ENCODE data around the gene SORCS2. TPM values are rescaled to one million over a fixed set of nuclear protein-coding genes. Genes with fewer than 3 reads are reported as not detected.

The SORCS2 gene
- total RNA-seq, 1 donor from 2014 or later: 3.1 TPM

- H3K27ac ChIP-seq (ENCODE audit: low read depth, low read length): no peak overlapping the region
- H3K27me3 ChIP-seq (ENCODE audit: control insufficient read depth in 3 of 3, insufficient read depth in 3 of 3, low read length in 3 of 3): peaks cover 0 to 23% (median 15%) of the 10 kb centered on the region in 3 donors
- no peaks in the 10 kb centered on the region for H3K36me3 ChIP-seq (ENCODE audit: control insufficient read depth in 3 of 3, insufficient read depth in 3 of 3, low read length in 3 of 3)
- peaks cover 0 to 10% (median 0%) of the 10 kb centered on the region in 3 donors for H3K4me1 ChIP-seq (ENCODE audit: control insufficient read depth in 3 of 3, insufficient read depth in 3 of 3, low read length in 3 of 3)
- H3K9me3 ChIP-seq (ENCODE audit: control insufficient read depth in 3 of 3, low read length in 3 of 3): no peaks in the 10 kb centered on the region
- H3K4me3 ChIP-seq (ENCODE audit: low read length in 3 of 3): no peak overlapping the region
- no peak overlapping the region for H3K9ac ChIP-seq (ENCODE audit: low read depth in 1 of 3, low read length in 3 of 3)
These were observed 232.3 kb downstream of the SORCS2 start for GRCh38 chr4:7424553-7425111.

- Histone ChIP-seq H3K27ac (ENCODE audit: low read depth, low read length) (no peak overlapping the region), H3K36me3 (ENCODE audit: control insufficient read depth in 3 of 3, insufficient read depth in 3 of 3, low read length in 3 of 3) (no peaks in the 10 kb centered on the region), H3K4me3 (ENCODE audit: low read length in 3 of 3) (no peak overlapping the region), H3K4me1 (ENCODE audit: control insufficient read depth in 3 of 3, insufficient read depth in 3 of 3, low read length in 3 of 3) (peaks cover 0 to 7% (median 0%) of the 10 kb centered on the region in 3 donors), H3K9ac (ENCODE audit: low read depth in 1 of 3, low read length in 3 of 3) (no peak overlapping the region), H3K9me3 (ENCODE audit: control insufficient read depth in 3 of 3, low read length in 3 of 3) (no peaks in the 10 kb centered on the region), H3K27me3 (ENCODE audit: control insufficient read depth in 3 of 3, insufficient read depth in 3 of 3, low read length in 3 of 3) (peaks cover 0 to 23% (median 12%) of the 10 kb centered on the region in 3 donors)
These were observed 232.8 kb downstream of the SORCS2 start for GRCh38 chr4:7425124-7425523.

- peaks cover 0 to under 1% (median 0%) of the 10 kb centered on the region in 3 donors for H3K4me1 ChIP-seq (ENCODE audit: control insufficient read depth in 3 of 3, insufficient read depth in 3 of 3, low read length in 3 of 3)
These were observed 233.5 kb downstream of the SORCS2 start for GRCh38 chr4:7425591-7426468.

GRCh38 chr4:7426525-7427171 is 234.3 kb downstream of the SORCS2 start:
- Histone ChIP-seq H3K4me1 (ENCODE audit: control insufficient read depth in 3 of 3, insufficient read depth in 3 of 3, low read length in 3 of 3) (no peaks in the 10 kb centered on the region), H3K36me3 (ENCODE audit: control insufficient read depth in 3 of 3, insufficient read depth in 3 of 3, low read length in 3 of 3) (no peaks in the 10 kb centered on the region), H3K9ac (ENCODE audit: low read depth in 1 of 3, low read length in 3 of 3) (no peak overlapping the region), H3K9me3 (ENCODE audit: control insufficient read depth in 3 of 3, low read length in 3 of 3) (no peaks in the 10 kb centered on the region), H3K27ac (ENCODE audit: low read depth, low read length) (no peak overlapping the region), H3K27me3 (ENCODE audit: control insufficient read depth in 3 of 3, insufficient read depth in 3 of 3, low read length in 3 of 3) (peaks cover 0 to 14% (median 3%) of the 10 kb centered on the region in 3 donors), H3K4me3 (ENCODE audit: low read length in 3 of 3) (no peak overlapping the region)

More at GRCh38 chr4:7425591-7426468, 233.5 kb downstream of the SORCS2 start:
- Histone ChIP-seq H3K9ac (ENCODE audit: low read depth in 1 of 3, low read length in 3 of 3) (no peak overlapping the region), H3K9me3 (ENCODE audit: control insufficient read depth in 3 of 3, low read length in 3 of 3) (no peaks in the 10 kb centered on the region), H3K4me3 (ENCODE audit: low read length in 3 of 3) (no peak overlapping the region), H3K27me3 (ENCODE audit: control insufficient read depth in 3 of 3, insufficient read depth in 3 of 3, low read length in 3 of 3) (peaks cover 0 to 21% (median 9%) of the 10 kb centered on the region in 3 donors), H3K27ac (ENCODE audit: low read depth, low read length) (no peak overlapping the region), H3K36me3 (ENCODE audit: control insufficient read depth in 3 of 3, insufficient read depth in 3 of 3, low read length in 3 of 3) (no peaks in the 10 kb centered on the region)

GRCh38 chr4:7427361-7427760 is 235.0 kb downstream of the SORCS2 start:
- Histone ChIP-seq H3K9ac (ENCODE audit: low read depth in 1 of 3, low read length in 3 of 3) (no peak overlapping the region), H3K27ac (ENCODE audit: low read depth, low read length) (no peak overlapping the region), H3K4me3 (ENCODE audit: low read length in 3 of 3) (no peak overlapping the region), H3K36me3 (ENCODE audit: control insufficient read depth in 3 of 3, insufficient read depth in 3 of 3, low read length in 3 of 3) (no peaks in the 10 kb centered on the region), H3K9me3 (ENCODE audit: control insufficient read depth in 3 of 3, low read length in 3 of 3) (no peaks in the 10 kb centered on the region), H3K27me3 (ENCODE audit: control insufficient read depth in 3 of 3, insufficient read depth in 3 of 3, low read length in 3 of 3) (peaks cover 0 to 11% (median under 1%) of the 10 kb centered on the region in 3 donors), H3K4me1 (ENCODE audit: control insufficient read depth in 3 of 3, insufficient read depth in 3 of 3, low read length in 3 of 3) (no peaks in the 10 kb centered on the region)

GRCh38 chr4:7427831-7428260 is 235.5 kb downstream of the SORCS2 start:
- Histone ChIP-seq H3K9ac (ENCODE audit: low read depth in 1 of 3, low read length in 3 of 3) (no peak overlapping the region), H3K9me3 (ENCODE audit: control insufficient read depth in 3 of 3, low read length in 3 of 3) (no peaks in the 10 kb centered on the region), H3K4me3 (ENCODE audit: low read length in 3 of 3) (no peak overlapping the region), H3K36me3 (ENCODE audit: control insufficient read depth in 3 of 3, insufficient read depth in 3 of 3, low read length in 3 of 3) (no peaks in the 10 kb centered on the region), H3K27ac (ENCODE audit: low read depth, low read length) (no peak overlapping the region), H3K4me1 (ENCODE audit: control insufficient read depth in 3 of 3, insufficient read depth in 3 of 3, low read length in 3 of 3) (no peaks in the 10 kb centered on the region), H3K27me3 (ENCODE audit: control insufficient read depth in 3 of 3, insufficient read depth in 3 of 3, low read length in 3 of 3) (peaks cover 0 to 11% (median 0%) of the 10 kb centered on the region in 3 donors)

- peaks cover 0 to 11% (median 0%) of the 10 kb centered on the region in 3 donors for H3K27me3 ChIP-seq (ENCODE audit: control insufficient read depth in 3 of 3, insufficient read depth in 3 of 3, low read length in 3 of 3)
- H3K4me3 ChIP-seq (ENCODE audit: low read length in 3 of 3): no peak overlapping the region
- H3K27ac ChIP-seq (ENCODE audit: low read depth, low read length): no peak overlapping the region
- no peaks in the 10 kb centered on the region for H3K9me3 ChIP-seq (ENCODE audit: control insufficient read depth in 3 of 3, low read length in 3 of 3)
- H3K9ac ChIP-seq (ENCODE audit: low read depth in 1 of 3, low read length in 3 of 3): no peak overlapping the region
- H3K36me3 ChIP-seq (ENCODE audit: control insufficient read depth in 3 of 3, insufficient read depth in 3 of 3, low read length in 3 of 3): no peaks in the 10 kb centered on the region
- H3K4me1 ChIP-seq (ENCODE audit: control insufficient read depth in 3 of 3, insufficient read depth in 3 of 3, low read length in 3 of 3): no peaks in the 10 kb centered on the region
These were observed 236.1 kb downstream of the SORCS2 start for GRCh38 chr4:7428261-7429068.

- no peak overlapping the region for H3K27ac ChIP-seq (ENCODE audit: low read depth, low read length)
- H3K9ac ChIP-seq (ENCODE audit: low read depth in 1 of 3, low read length in 3 of 3): no peak overlapping the region
- no peaks in the 10 kb centered on the region for H3K36me3 ChIP-seq (ENCODE audit: control insufficient read depth in 3 of 3, insufficient read depth in 3 of 3, low read length in 3 of 3)
- no peak overlapping the region for H3K4me3 ChIP-seq (ENCODE audit: low read length in 3 of 3)
- H3K9me3 ChIP-seq (ENCODE audit: control insufficient read depth in 3 of 3, low read length in 3 of 3): no peaks in the 10 kb centered on the region
- peaks cover 0 to 11% (median under 1%) of the 10 kb centered on the region in 3 donors for H3K27me3 ChIP-seq (ENCODE audit: control insufficient read depth in 3 of 3, insufficient read depth in 3 of 3, low read length in 3 of 3)
- H3K4me1 ChIP-seq (ENCODE audit: control insufficient read depth in 3 of 3, insufficient read depth in 3 of 3, low read length in 3 of 3): no peaks in the 10 kb centered on the region
These were observed 236.7 kb downstream of the SORCS2 start for GRCh38 chr4:7429069-7429416.

GRCh38 chr4:7429601-7430078 is 237.3 kb downstream of the SORCS2 start:
- Histone ChIP-seq H3K27ac (ENCODE audit: low read depth, low read length) (no peak overlapping the region), H3K9ac (ENCODE audit: low read depth in 1 of 3, low read length in 3 of 3) (no peak overlapping the region), H3K36me3 (ENCODE audit: control insufficient read depth in 3 of 3, insufficient read depth in 3 of 3, low read length in 3 of 3) (no peaks in the 10 kb centered on the region), H3K4me1 (ENCODE audit: control insufficient read depth in 3 of 3, insufficient read depth in 3 of 3, low read length in 3 of 3) (no peaks in the 10 kb centered on the region), H3K27me3 (ENCODE audit: control insufficient read depth in 3 of 3, insufficient read depth in 3 of 3, low read length in 3 of 3) (peaks cover 0 to 9% (median 6%) of the 10 kb centered on the region in 3 donors), H3K4me3 (ENCODE audit: low read length in 3 of 3) (no peak overlapping the region), H3K9me3 (ENCODE audit: control insufficient read depth in 3 of 3, low read length in 3 of 3) (no peaks in the 10 kb centered on the region)

Data from skeletal muscle tissue (tissue), 4 donors.